H1 (cell line): ENCODE data around the gene DRC1. TPM values are rescaled to one million over a fixed set of nuclear protein-coding genes. Genes with fewer than 3 reads are reported as not detected.

Experiments
- CTCF ChIA-PET: fragments of 300-600 bp; sonication (Branson Sonifier 250); formaldehyde crosslinking; loops from one replicate; lab custom pipeline; 2021; ENCODE audit not compliant: partially characterized antibody; lab: Charles Lee
- POLR2A ChIA-PET: fragments of 300-600 bp; sonication (Branson Sonifier 250); formaldehyde crosslinking; loops from one replicate; lab custom pipeline; 2021; ENCODE audit warnings: inconsistent platforms; ENCODE audit not compliant: partially characterized antibody; lab: Charles Lee
- DNase-seq, 2 experiments: peaks; one replicate each; pipeline versions ENCODE4 v3.0.0 to v3.0.0-alpha.2; 2010 to 2022; ENCODE audit warnings: low spot score in 2 of 2, low read depth in 1 of 2, mixed read lengths in 1 of 2
- FAIRE-seq: peaks from 2 replicates; lab custom pipeline; 2011; peaks lifted over from hg19 to GRCh38; lab: Jason Lieb, UNC
- H2AFZ ChIP-seq: 2 replicates; pipeline ENCODE4 v1.8.1; 2012; ENCODE audit warnings: low read length, inconsistent platforms
- H2AK5ac ChIP-seq: 2 replicates; pipeline ENCODE4 v1.6.1; 2013; ENCODE audit warnings: low read depth, low read length
- H2BK120ac ChIP-seq: replicated peaks from 2 replicates; pipeline ENCODE3; 2013; ENCODE audit warnings: low read depth, low read length, inconsistent platforms
- H2BK12ac ChIP-seq: 2 replicates; pipeline ENCODE4 v1.6.1; 2013; ENCODE audit warnings: low read depth, low read length
- H2BK15ac ChIP-seq: 2 replicates; pipeline ENCODE4 v1.6.1; 2013; ENCODE audit warnings: low read length
- H2BK20ac ChIP-seq: 2 replicates; pipeline ENCODE4 v1.6.1; 2013; ENCODE audit warnings: low read length
- H2BK5ac ChIP-seq: 2 replicates; pipeline ENCODE4 v1.6.1; 2013; ENCODE audit warnings: low read depth, low read length
- H3K14ac ChIP-seq: 2 replicates; pipeline ENCODE4 v1.6.1; 2013; ENCODE audit warnings: inconsistent platforms; ENCODE audit not compliant: insufficient read length
- H3K18ac ChIP-seq: 2 replicates; pipeline ENCODE4 v1.6.1; 2013; ENCODE audit warnings: low read length; ENCODE audit errors: extremely low read depth
- H3K23ac ChIP-seq: 2 replicates; pipeline ENCODE4 v1.6.1; 2013; ENCODE audit warnings: inconsistent platforms; ENCODE audit not compliant: insufficient read length
- H3K23me2 ChIP-seq: 2 replicates; pipeline ENCODE4 v1.6.1; 2013; ENCODE audit warnings: low read depth, low read length
- H3K27ac ChIP-seq: 2 replicates; pipeline ENCODE4 v1.6.1; 2011; ENCODE audit warnings: low read depth, low read length, inconsistent platforms
- H3K27me3 ChIP-seq, 4 experiments: replicated peaks in 1 of 4; 1 replicate in 1 of 4; 2 replicates in 3 of 4; pipeline versions ENCODE4 v1.6.1 to v1.8.1; 2011 to 2013; ENCODE audit warnings: low read length in 3 of 4, mild to moderate bottlenecking in 3 of 4, inconsistent platforms in 2 of 4, mixed read lengths in 2 of 4, moderate library complexity in 1 of 4; ENCODE audit not compliant: control insufficient read depth in 3 of 4, insufficient read depth in 3 of 4; ENCODE audit errors: extremely low read depth in 1 of 4
- H3K36me3 ChIP-seq, 4 experiments: 2 replicates each; pipeline versions ENCODE4 v1.6.1 to v1.8.1; 2011 to 2013; ENCODE audit warnings: mild to moderate bottlenecking in 4 of 4, low read length in 3 of 4, moderate library complexity in 2 of 4, control low read depth in 1 of 4, inconsistent platforms in 1 of 4; ENCODE audit not compliant: insufficient read depth in 4 of 4, control insufficient read depth in 2 of 4
- H3K4ac ChIP-seq: replicated peaks from 2 replicates; pipeline ENCODE3; 2013; ENCODE audit warnings: low read length, low read depth, mixed read lengths, inconsistent platforms; ENCODE audit not compliant: insufficient read length
- H3K4me1 ChIP-seq, 4 experiments: replicated peaks in 1 of 4; 1 replicate in 1 of 4; 2 replicates in 3 of 4; pipeline versions ENCODE4 v1.6.1 to v1.8.1; 2011 to 2013; ENCODE audit warnings: low read length in 3 of 4, inconsistent platforms in 2 of 4, mixed read lengths in 1 of 4; ENCODE audit not compliant: insufficient read depth in 4 of 4, control insufficient read depth in 3 of 4
- H3K4me2 ChIP-seq, 2 experiments: 2 replicates each; pipeline versions ENCODE4 v1.6.1 to v1.8.1; 2011 to 2013; ENCODE audit warnings: low read depth in 2 of 2, low read length in 2 of 2, control low read depth in 1 of 2, inconsistent platforms in 1 of 2, mild to moderate bottlenecking in 1 of 2; ENCODE audit not compliant: insufficient read depth in 1 of 2
- H3K4me3 ChIP-seq, 4 experiments: fragments of 200-600, 300-600 bp in 1 of 4; sonication (generic), shearing (Covaris generic), sonication (Bioruptor Twin) in 1 of 4; 2 replicates each; pipeline versions ENCODE4 v1.5.1 to v1.8.1; 2011 to 2016; ENCODE audit warnings: low read length in 4 of 4, low read depth in 3 of 4, control low read depth in 2 of 4, inconsistent platforms in 2 of 4, mild to moderate bottlenecking in 2 of 4, mixed read lengths in 1 of 4, moderate library complexity in 1 of 4; ENCODE audit not compliant: insufficient read depth in 2 of 4; ENCODE audit errors: extremely low read depth in 1 of 4
- H3K56ac ChIP-seq: replicated peaks from 2 replicates; pipeline ENCODE3; 2013; ENCODE audit warnings: low read depth, mild to moderate bottlenecking, mixed read lengths, low read length, inconsistent platforms; ENCODE audit not compliant: insufficient read length
- H3K79me1 ChIP-seq: 2 replicates; pipeline ENCODE4 v1.6.1; 2013; ENCODE audit warnings: low read depth, low read length, control low read depth
- H3K79me2 ChIP-seq, 2 experiments: 2 replicates each; pipeline versions ENCODE4 v1.6.1 to v1.8.1; 2012 to 2013; ENCODE audit warnings: low read length in 2 of 2, mild to moderate bottlenecking in 2 of 2, inconsistent platforms in 1 of 2; ENCODE audit not compliant: insufficient read depth in 2 of 2, control insufficient read depth in 1 of 2
- H3K9ac ChIP-seq, 4 experiments: replicated peaks in 1 of 4; 1 replicate in 1 of 4; 2 replicates in 3 of 4; pipeline versions ENCODE4 v1.6.1 to v1.8.1; 2011 to 2013; ENCODE audit warnings: low read depth in 3 of 4, low read length in 3 of 4, control low read depth in 2 of 4, mild to moderate bottlenecking in 2 of 4, moderate library complexity in 2 of 4, inconsistent platforms in 1 of 4; ENCODE audit errors: extremely low read depth in 1 of 4
- H3K9me3 ChIP-seq, 2 experiments: 2 replicates each; pipeline versions ENCODE4 v1.6.1 to v1.8.1; 2012 to 2013; ENCODE audit warnings: mild to moderate bottlenecking in 2 of 2, moderate library complexity in 2 of 2, control low read depth in 1 of 2, inconsistent platforms in 1 of 2, low read depth in 1 of 2, low read length in 1 of 2, mixed read lengths in 1 of 2; ENCODE audit not compliant: insufficient read depth in 2 of 2
- H4K20me1 ChIP-seq, 2 experiments: replicated peaks in 1 of 2; 2 replicates each; pipeline versions ENCODE3 to v1.8.1; 2011 to 2013; ENCODE audit warnings: inconsistent platforms in 2 of 2, low read length in 2 of 2, mild to moderate bottlenecking in 1 of 2; ENCODE audit not compliant: insufficient read depth in 2 of 2, control insufficient read depth in 1 of 2
- H4K5ac ChIP-seq: 2 replicates; pipeline ENCODE4 v1.6.1; 2013; ENCODE audit warnings: low read length, low read depth, mixed read lengths, inconsistent platforms; ENCODE audit not compliant: insufficient read length
- H4K8ac ChIP-seq: 2 replicates; pipeline ENCODE4 v1.8.0; 2013; ENCODE audit warnings: mild to moderate bottlenecking, moderate library complexity, low read length, inconsistent platforms; ENCODE audit not compliant: insufficient read depth; ENCODE audit errors: extremely low read depth
- H4K91ac ChIP-seq: replicated peaks from 2 replicates; pipeline ENCODE3; 2013; ENCODE audit warnings: low read length, mixed read lengths, inconsistent platforms; ENCODE audit not compliant: insufficient read length
- ATF3 ChIP-seq: IDR thresholded peaks from 2 replicates; pipeline ENCODE4 v1.6.1; 2011; ENCODE audit warnings: low read depth, mild to moderate bottlenecking, low read length; ENCODE audit not compliant: insufficient read depth
- CREB1 ChIP-seq: IDR thresholded peaks from 2 replicates; pipeline ENCODE4 v1.6.1; 2012; ENCODE audit warnings: inconsistent platforms
- JUN ChIP-seq: IDR thresholded peaks from 2 replicates; pipeline ENCODE4 v1.6.1; 2011; ENCODE audit warnings: low read depth, mild to moderate bottlenecking, improper control_type of control experiment, low read length
- JUND ChIP-seq: IDR thresholded peaks from 2 replicates; pipeline ENCODE4 v1.6.1; 2011; ENCODE audit warnings: mild to moderate bottlenecking, improper control_type of control experiment, low read length
- KDM1A ChIP-seq: fragments of 200-600, 300-600 bp; sonication (generic); IDR thresholded peaks from 2 replicates; pipeline ENCODE4 v1.7.1; 2016; ENCODE audit warnings: mild to moderate bottlenecking, low read length, borderline replicate concordance
- MAFK ChIP-seq: IDR thresholded peaks from 2 replicates; pipeline ENCODE4 v1.6.1; 2012; ENCODE audit warnings: low read depth, mild to moderate bottlenecking, improper control_type of control experiment, low read length
- NRF1 ChIP-seq: IDR thresholded peaks from 2 replicates; pipeline ENCODE4 v1.6.1; 2011; ENCODE audit warnings: mild to moderate bottlenecking, low read depth, low read length, improper control_type of control experiment
- PHF8 ChIP-seq: fragments of 200-600 bp; sonication (generic); conservative IDR thresholded peaks from 2 replicates; pipeline ENCODE4 v1.7.1; 2012; ENCODE audit warnings: low read depth, mild to moderate bottlenecking, inconsistent platforms, low read length, moderate library complexity
- TAF7 ChIP-seq: optimal IDR thresholded peaks from 2 replicates; pipeline ENCODE3; 2011; ENCODE audit warnings: low read depth, mild to moderate bottlenecking, inconsistent platforms, low read length, moderate library complexity, borderline replicate concordance
- TCF12 ChIP-seq: IDR thresholded peaks from 2 replicates; pipeline ENCODE4 v1.6.1; 2011; ENCODE audit warnings: low read depth, mild to moderate bottlenecking, low read length
- WGBS, 2 experiments: shearing (Covaris generic) in 1 of 2; methylation state at CpG; one replicate each; pipeline versions ENCODE4 v1.1.6 to v1.1.7; 2013 to 2015; ENCODE audit warnings: low lambda C conversion rate in 2 of 2, mixed read lengths in 2 of 2, inconsistent platforms in 1 of 2, low coverage in 1 of 2, missing lambda C conversion rate in 1 of 2; ENCODE audit not compliant: insufficient replicate concordance in 2 of 2, insufficient coverage in 1 of 2, insufficient read length in 1 of 2; ENCODE audit errors: extremely low coverage in 1 of 2, missing lambda C conversion rate in 1 of 2; 5-methylcytosine and 5-hydroxymethylcytosine counted together
- polyA plus RNA-seq, 7 experiments: library from polyadenylated mRNA; depleted of rRNA in 3 of 7; stranded (reverse) in 5 of 7; unstranded in 2 of 7; fragments of >200 nt in 5 of 7; fragments of 200-250 nt in 2 of 7; gene quantifications; 1 replicate in 5 of 7; 2 replicates in 1 of 7; 4 replicates in 1 of 7; pipeline versions ENCODE4 v1.2.1 to v1.2.3, GENCODE V29; 2011 to 2013; ENCODE audit warnings: missing spikeins in 2 of 7, mixed read lengths in 2 of 7
- total RNA-seq: library from RNA; stranded (reverse); fragmentation: NEBNext Ultra II Directional; extraction: Animal tissue kit (Norgen Biotek cat#: 25700); gene quantifications from 2 replicates; pipeline ENCODE4 v1.2.1, GENCODE V29; 2021

Gene DRC1
- total and polyA plus RNA-seq, 2 of the 8 experiments (the other 6 are each of a cell fraction or from before 2014, with no cell fraction given): 0.08 TPM; not detected in 1

- peak; percentile 27 to 77 for DNase-seq
- peak; percentile 74 for FAIRE-seq
- no peak overlapping the region for H2BK120ac ChIP-seq
- TF ChIP-seq PHF8 (no peak), NRF1 (no peak), CREB1 (peak; percentile 48; the same call in 1 of the 2 replicates), TAF7 (no peak), MAFK (peak; percentile 94), TCF12 (no peak), JUND (peak; percentile 75; the same call in 1 of the 2 replicates), JUN (no peak), ATF3 (no peak), KDM1A (no peak)
These were observed 61.0 kb downstream of the DRC1 start for GRCh38 chr2:26462511-26463243.

More at GRCh38 chr2:26462511-26463243, 61.0 kb downstream of the DRC1 start:
- Histone ChIP-seq H4K5ac (peak overlapping the region; percentile 13), H3K4me1 (peaks cover 0 to 23% (median 3%) of the 10 kb centered on the region in 4 experiments; a peak in 6 of 7 replicates), H3K9me3 (no peaks in the 10 kb centered on the region), H2AFZ (no peak overlapping the region), H3K23me2 (no peaks in the 10 kb centered on the region), H2BK12ac (peak overlapping the region; percentile 99), H3K18ac (peak overlapping the region; percentile 88), H3K56ac (no peak overlapping the region), H2BK15ac (peak overlapping the region; percentile 100), H3K27me3 (no peaks in the 10 kb centered on the region), H4K8ac (peak overlapping the region; percentile 66; the same call in 1 of the 2 replicates), H2BK5ac (peak overlapping the region; percentile 87), H3K36me3 (no peaks in the 10 kb centered on the region), H4K91ac (peak overlapping the region; percentile 86), H3K4ac (no peak overlapping the region), H3K4me2 (no peak overlapping the region), H4K20me1 (no peaks in the 10 kb centered on the region), H3K27ac (no peak overlapping the region), H3K23ac (no peak overlapping the region), H3K14ac (no peak overlapping the region), H3K4me3 (no peak overlapping the region), H3K79me2 (no peaks in the 10 kb centered on the region), H3K79me1 (no peaks in the 10 kb centered on the region), H2AK5ac (peak overlapping the region; percentile 88), H2BK20ac (peak overlapping the region; percentile 91), H3K9ac (no peak overlapping the region; a peak in 1 of 7 replicates)
- WGBS, 2 experiments: 87% methylated on average over 14 of the region's 14 CpGs; no CpG with 5 or more reads in 1 of the 2 experiments
- POLR2A ChIA-PET: interaction anchor here (0.6 to 1.2 kb wide), 4 partner anchors 8 to 277 kb away, joined by 3 to 4 read pairs (median 3); no protein-coding TSS in a partner anchor
- CTCF ChIA-PET: interaction anchor here (0.7 to 3.3 kb wide), 19 partner anchors 8 to 291 kb away, joined by 3 to 16 read pairs (median 4); partner anchors contain the start of gene OTOF
